SW480 (cell line): ENCODE measurements around the gene TNK2.
A peak's percentile ranks its signal among the peaks of the same experiment; 100 is the strongest.
"Not testable (repeated sequence)": the region's sequence is repeated elsewhere in the genome, so short reads cannot be mapped to it uniquely, and the experiment has no call there.

Source experiments
- DNase-seq: peaks from one replicate; pipeline ENCODE4 v3.0.0-alpha.2; 2016; ENCODE audit warnings: low spot score

Gene TNK2

GRCh38 chr3:195870442-195870841, 37.9 kb downstream of the TNK2 start:
- DNase-seq = peak; percentile 73

- no peak for DNase-seq
Measured at GRCh38 chr3:195869413-195870001, 38.8 kb downstream of the TNK2 start.

- no peak for DNase-seq
Measured at GRCh38 chr3:195868866-195869412, 39.4 kb downstream of the TNK2 start.

GRCh38 chr3:195868336-195868865, 40.0 kb downstream of the TNK2 start:
- no peak for DNase-seq

- DNase-seq = no peak
Measured at GRCh38 chr3:195867631-195868335, 40.6 kb downstream of the TNK2 start.

GRCh38 chr3:195866686-195867511, 41.5 kb downstream of the TNK2 start:
- DNase-seq = no peak

GRCh38 chr3:195865752-195866151, 42.6 kb downstream of the TNK2 start:
- DNase-seq = no peak

GRCh38 chr3:195863121-195864061, 45.0 kb downstream of the TNK2 start:
- peak; percentile 84 for DNase-seq

- DNase-seq = not testable (repeated sequence)
Measured at GRCh38 chr3:195862318-195862717, 46.0 kb downstream of the TNK2 start.

GRCh38 chr3:195860456-195860855, 47.9 kb downstream of the TNK2 start:
- DNase-seq = no peak

GRCh38 chr3:195859846-195860411, 48.4 kb downstream of the TNK2 start:
- DNase-seq = no peak

- peak; percentile 50 for DNase-seq
Measured at GRCh38 chr3:195859061-195859845, 49.1 kb downstream of the TNK2 start.

GRCh38 chr3:195856410-195857084, 51.8 kb downstream of the TNK2 start:
- no peak for DNase-seq

GRCh38 chr3:195855471-195856409, 52.6 kb downstream of the TNK2 start:
- DNase-seq = peak; percentile 31

- no peak for DNase-seq
Measured at GRCh38 chr3:195854628-195855294, 53.6 kb downstream of the TNK2 start.

- DNase-seq = no peak
Measured at GRCh38 chr3:195853996-195854395, 54.4 kb downstream of the TNK2 start.

- DNase-seq = no peak
Measured at GRCh38 chr3:195853036-195853435, 55.3 kb downstream of the TNK2 start.
